Astrocyte of the cerebellum (primary cell): Measurements from ENCODE around the gene CDC42BPB.

Experiments used
- DNase-seq: peaks from one replicate; pipeline ENCODE4 v3.0.0-alpha.2; 2011; ENCODE audit warnings: low read depth
- H3K4me3 ChIP-seq: 2 replicates; pipeline ENCODE4 v1.5.1; 2011; ENCODE audit warnings: mild to moderate bottlenecking, low read depth, low read length, moderate library complexity
- CTCF ChIP-seq: IDR thresholded peaks from 2 replicates; pipeline ENCODE4 v1.5.1; 2012; ENCODE audit warnings: low read length, low read depth, moderate library complexity, mild to moderate bottlenecking; ENCODE audit errors: missing control alignments
- in situ Hi-C: cut with HindIII; loops from 2 replicates; pipeline ENCODE4 v1.10.0; 2017; ENCODE audit warnings: low sequenced_read_pairs

CDC42BPB gene

GRCh38 chr14:102942069-102942468, 115.3 kb downstream of the CDC42BPB start:
- no peak overlapping the region for H3K4me3 ChIP-seq
- no peak for DNase-seq
- no peak for TF ChIP-seq CTCF
- in situ Hi-C loops: loop anchor here (5.0 kb wide), 1 partner anchor 45 kb away; no protein-coding TSS in a partner anchor

DNA sequence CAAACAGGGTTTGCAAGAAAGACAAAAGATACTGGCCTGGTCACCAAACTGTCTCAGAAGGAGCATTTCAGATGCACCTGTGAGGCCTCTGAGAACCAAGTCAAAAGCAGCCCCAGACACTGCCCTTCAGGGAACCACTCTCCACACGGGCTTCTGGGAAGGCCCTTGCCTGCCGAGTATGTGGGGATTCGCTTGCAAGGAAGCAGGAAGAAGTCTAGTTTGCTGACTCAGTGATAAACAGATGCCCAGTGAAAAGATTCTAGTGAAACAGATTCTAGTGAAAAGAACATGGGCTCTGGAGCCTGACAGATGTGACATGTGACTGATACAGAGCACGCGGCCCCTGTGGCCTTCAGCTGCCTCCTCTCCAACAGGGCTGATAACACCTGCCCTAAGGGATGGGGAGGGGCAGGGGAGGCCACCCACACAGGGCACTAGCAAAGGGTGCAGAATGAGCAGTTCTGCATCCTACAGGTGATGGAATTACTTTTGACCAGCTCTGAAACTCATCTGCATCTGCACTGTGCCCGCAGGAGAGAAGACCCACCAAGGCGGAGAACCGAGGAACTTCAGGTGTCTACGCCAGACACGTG, 115.8 kb downstream of the CDC42BPB start:
- TF ChIP-seq CTCF: no peak
- no peak for DNase-seq
- H3K4me3 ChIP-seq: no peak overlapping the region
- in situ Hi-C loops: loop anchor here (5.0 kb wide), 1 partner anchor 46 kb away; no protein-coding TSS in a partner anchor

- DNase-seq: no peak
- TF ChIP-seq CTCF: no peak
- no peak overlapping the region for H3K4me3 ChIP-seq
- in situ Hi-C loops: loop anchor here (5.0 kb wide), 1 partner anchor 46 kb away; no protein-coding TSS in a partner anchor
Observed at GRCh38 chr14:102940729-102941362, 116.5 kb downstream of the CDC42BPB start.

DNA sequence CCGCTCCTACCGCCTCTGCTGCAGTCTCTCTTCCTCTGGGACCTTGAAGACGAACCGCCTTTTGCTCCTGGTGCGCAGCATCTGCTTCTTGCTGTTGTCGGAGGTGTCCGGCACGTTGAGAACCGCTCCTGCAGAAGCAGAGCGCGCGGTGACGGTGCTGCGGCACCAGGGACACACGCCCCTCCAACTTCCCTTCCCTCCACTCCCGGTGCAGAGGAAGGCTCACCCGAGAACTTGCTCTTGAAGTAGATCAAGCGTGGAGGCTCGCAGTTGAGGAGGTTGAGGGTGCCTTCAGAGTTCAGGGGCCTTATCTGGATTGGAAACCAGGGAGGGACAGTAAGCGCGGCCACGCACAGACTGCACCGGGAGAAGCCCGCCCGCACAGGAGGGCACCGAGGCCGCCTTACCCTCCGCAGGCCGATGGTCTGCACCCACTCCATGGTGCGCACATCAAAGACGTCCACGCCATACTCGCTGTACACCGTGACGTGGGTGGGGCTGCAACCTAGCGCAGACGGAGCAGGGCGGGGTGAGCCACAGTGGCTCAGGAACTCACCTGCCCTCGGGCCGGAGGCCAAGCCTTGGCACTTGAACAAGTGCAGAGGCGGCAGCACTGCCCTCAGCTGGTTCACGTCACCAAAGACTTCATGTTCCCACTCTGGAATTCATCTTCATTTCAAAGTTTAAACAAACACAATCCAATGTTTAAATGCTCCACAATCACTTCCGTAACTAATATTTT, 117.4 kb downstream of the CDC42BPB start:
- H3K4me3 ChIP-seq: no peak overlapping the region
- in situ Hi-C loops: loop anchor here (5.0 kb wide), 1 partner anchor 47 kb away; no protein-coding TSS in a partner anchor

DNA sequence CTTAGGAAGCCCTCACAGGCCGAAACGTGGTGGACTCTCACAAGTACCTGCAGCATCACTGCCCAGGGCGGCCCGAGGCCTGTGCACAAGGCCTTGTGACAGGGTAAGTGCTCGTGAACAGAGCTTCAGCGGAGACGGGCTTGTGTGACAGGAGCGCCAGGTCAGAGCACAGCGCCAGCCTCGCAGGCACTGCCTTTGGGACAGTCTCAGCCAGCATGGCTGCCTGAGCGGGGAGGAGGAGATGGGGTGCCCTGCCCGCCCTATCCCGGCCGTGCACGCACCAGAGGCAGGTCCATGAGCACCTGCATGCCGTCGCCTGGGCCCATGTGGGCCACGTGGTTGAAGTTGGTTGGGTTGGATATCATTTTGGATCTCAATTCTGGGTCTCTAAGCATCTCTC, 118.0 kb downstream of the CDC42BPB start:
- no peak for DNase-seq

More for the DNA sequence above, 117.4 kb downstream of the CDC42BPB start:
- TF ChIP-seq CTCF: no peak
- no peak for DNase-seq

More for the DNA sequence above, 118.0 kb downstream of the CDC42BPB start:
- no peak overlapping the region for H3K4me3 ChIP-seq
- TF ChIP-seq CTCF: no peak
- in situ Hi-C loops: no loop called here
